ENCODE measurements around the gene ABR.
"Not testable (repeated sequence)": the region's sequence is repeated elsewhere in the genome, so short reads cannot be mapped to it uniquely, and the experiment has no call there.

ABR gene

DNA sequence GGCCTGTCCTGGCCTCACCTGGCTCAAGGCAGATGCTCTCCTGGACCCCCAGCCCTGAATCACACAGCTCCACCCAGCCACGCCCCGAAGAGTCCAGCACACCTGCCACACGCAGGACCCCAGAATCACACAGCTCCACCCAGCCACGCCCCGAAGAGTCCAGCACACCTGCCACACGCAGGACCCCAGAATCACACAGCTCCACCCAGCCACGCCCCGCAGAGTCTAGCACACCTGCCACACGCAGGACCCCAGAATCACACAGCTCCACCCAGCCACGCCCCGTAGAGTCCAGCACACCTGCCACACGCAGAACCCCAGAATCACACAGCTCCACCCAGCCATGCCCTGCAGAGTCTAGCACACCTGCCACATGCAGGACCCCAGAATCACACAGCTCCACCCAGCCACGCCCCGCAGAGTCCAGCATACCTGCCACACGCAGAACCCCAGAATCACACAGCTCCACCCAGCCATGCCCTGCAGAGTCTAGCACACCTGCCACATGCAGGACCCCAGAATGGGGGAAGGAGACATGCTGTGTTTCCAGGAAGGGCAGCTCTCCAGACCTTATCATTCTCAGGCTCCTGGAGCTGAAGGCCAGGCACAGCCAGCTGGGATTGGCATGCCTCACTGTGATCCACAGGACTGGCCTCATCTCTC lies 105.7 kb downstream of the ABR start:
- not testable (repeated sequence) for H3K4me3 ChIP-seq (ENCODE audit: low read length); H3K9ac ChIP-seq (ENCODE audit: low read length); H3K27me3 ChIP-seq (ENCODE audit: control insufficient read depth, insufficient read depth, low read length); H3K9me3 ChIP-seq (ENCODE audit: control insufficient read depth, low read length)
- H3K4me1 ChIP-seq (ENCODE audit: control insufficient read depth, insufficient read depth, low read length), result peaks cover 16% of the 10 kb centered on the region
- H3K36me3 ChIP-seq (ENCODE audit: control insufficient read depth, insufficient read depth, low read length), result peaks cover 19% of the 10 kb centered on the region

GRCh38 chr17:1073241-1073962 lies 106.4 kb downstream of the ABR start:
- Histone ChIP-seq H3K27me3 (ENCODE audit: control insufficient read depth, insufficient read depth, low read length) (no peaks in the 10 kb centered on the region), H3K9ac (ENCODE audit: low read length) (no peak overlapping the region), H3K36me3 (ENCODE audit: control insufficient read depth, insufficient read depth, low read length) (peaks cover 24% of the 10 kb centered on the region), H3K4me3 (ENCODE audit: low read length) (no peak overlapping the region), H3K4me1 (ENCODE audit: control insufficient read depth, insufficient read depth, low read length) (peaks cover 16% of the 10 kb centered on the region), H3K9me3 (ENCODE audit: control insufficient read depth, low read length) (no peaks in the 10 kb centered on the region)

DNA sequence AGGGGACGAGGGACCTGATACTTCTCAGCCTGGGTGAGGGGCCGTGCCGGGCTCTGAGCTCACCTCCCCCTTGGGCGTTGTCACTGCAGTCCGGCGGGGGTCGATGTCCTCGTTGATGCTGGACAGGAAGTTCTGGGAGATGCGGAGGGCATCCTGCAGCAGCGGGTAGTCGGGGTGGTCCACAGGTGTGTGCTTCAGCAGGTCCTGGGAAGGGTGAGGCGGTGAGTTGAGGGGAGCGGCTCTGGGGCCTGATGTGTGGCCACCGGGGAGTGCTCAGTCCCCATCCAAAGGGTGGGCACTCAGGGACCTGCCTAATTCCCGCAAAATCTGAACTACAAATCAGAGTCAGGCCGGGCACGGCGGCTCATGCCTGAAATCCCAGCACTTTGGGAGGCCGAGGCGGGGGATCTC lies 107.2 kb downstream of the ABR start:
- Histone ChIP-seq H3K9me3 (ENCODE audit: control insufficient read depth, low read length) (no peaks in the 10 kb centered on the region), H3K27me3 (ENCODE audit: control insufficient read depth, insufficient read depth, low read length) (no peaks in the 10 kb centered on the region), H3K36me3 (ENCODE audit: control insufficient read depth, insufficient read depth, low read length) (peaks cover 23% of the 10 kb centered on the region), H3K9ac (ENCODE audit: low read length) (no peak overlapping the region), H3K4me3 (ENCODE audit: low read length) (no peak overlapping the region), H3K4me1 (ENCODE audit: control insufficient read depth, insufficient read depth, low read length) (peaks cover 17% of the 10 kb centered on the region)

- Histone ChIP-seq H3K4me1 (ENCODE audit: control insufficient read depth, insufficient read depth, low read length) (peaks cover 25% of the 10 kb centered on the region), H3K36me3 (ENCODE audit: control insufficient read depth, insufficient read depth, low read length) (peaks cover 26% of the 10 kb centered on the region), H3K27me3 (ENCODE audit: control insufficient read depth, insufficient read depth, low read length) (no peaks in the 10 kb centered on the region), H3K9me3 (ENCODE audit: control insufficient read depth, low read length) (no peaks in the 10 kb centered on the region), H3K4me3 (ENCODE audit: low read length) (no peak overlapping the region), H3K9ac (ENCODE audit: low read length) (no peak overlapping the region)
Observed at GRCh38 chr17:1071103-1071825, 108.5 kb downstream of the ABR start.

DNA sequence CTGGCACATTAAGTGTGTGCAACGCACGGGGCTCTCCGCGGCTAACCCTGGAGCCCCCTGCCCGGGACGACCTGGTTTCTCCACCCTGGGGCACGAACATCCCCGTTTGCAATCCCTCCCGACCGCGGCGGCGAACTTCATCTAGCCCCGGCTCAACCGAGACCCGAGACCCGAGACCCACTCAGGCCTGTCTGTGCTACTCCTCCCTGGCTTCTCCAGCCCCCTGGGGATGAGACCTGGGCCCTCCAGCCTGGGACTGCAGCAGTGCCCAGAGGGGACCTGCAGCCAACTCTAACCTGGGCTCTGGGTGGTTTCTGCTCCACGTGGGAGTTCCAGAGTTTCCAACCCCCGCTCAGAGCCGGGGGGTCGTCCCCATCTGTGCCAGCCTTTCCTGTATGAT lies 109.4 kb downstream of the ABR start:
- Histone ChIP-seq H3K4me1 (ENCODE audit: control insufficient read depth, insufficient read depth, low read length) (peaks cover 25% of the 10 kb centered on the region), H3K36me3 (ENCODE audit: control insufficient read depth, insufficient read depth, low read length) (peaks cover 26% of the 10 kb centered on the region), H3K9me3 (ENCODE audit: control insufficient read depth, low read length) (no peaks in the 10 kb centered on the region), H3K27me3 (ENCODE audit: control insufficient read depth, insufficient read depth, low read length) (no peaks in the 10 kb centered on the region), H3K9ac (ENCODE audit: low read length) (no peak overlapping the region), H3K4me3 (ENCODE audit: low read length) (no peak overlapping the region)

DNA sequence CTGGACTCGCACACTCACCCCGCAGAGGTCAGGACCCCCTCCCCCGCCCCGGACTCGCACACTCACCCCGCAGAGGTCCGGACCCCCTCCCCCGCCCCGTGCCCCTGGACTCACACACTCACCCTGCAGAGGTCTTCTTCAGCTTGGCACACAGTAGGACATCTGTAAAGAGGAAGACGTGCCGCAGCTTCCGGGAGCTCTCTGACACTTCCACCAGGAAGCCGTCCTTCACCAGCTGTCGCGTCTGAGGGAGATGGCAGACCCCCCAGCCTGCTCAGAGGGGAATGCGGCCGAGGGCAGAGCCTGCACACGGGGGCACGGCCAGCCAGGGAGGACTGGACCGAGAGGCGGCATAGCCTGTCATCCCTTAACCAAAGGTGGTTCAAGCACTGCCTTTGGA lies 109.9 kb downstream of the ABR start:
- Histone ChIP-seq H3K27me3 (ENCODE audit: control insufficient read depth, insufficient read depth, low read length) (no peaks in the 10 kb centered on the region), H3K4me1 (ENCODE audit: control insufficient read depth, insufficient read depth, low read length) (peaks cover 19% of the 10 kb centered on the region), H3K4me3 (ENCODE audit: low read length) (no peak overlapping the region), H3K9ac (ENCODE audit: low read length) (no peak overlapping the region), H3K36me3 (ENCODE audit: control insufficient read depth, insufficient read depth, low read length) (peaks cover 26% of the 10 kb centered on the region), H3K9me3 (ENCODE audit: control insufficient read depth, low read length) (no peaks in the 10 kb centered on the region)

GRCh38 chr17:1068356-1068755 lies 111.4 kb downstream of the ABR start:
- no peaks in the 10 kb centered on the region for H3K9me3 ChIP-seq (ENCODE audit: control insufficient read depth, low read length)
- peaks cover 9% of the 10 kb centered on the region for H3K4me1 ChIP-seq (ENCODE audit: control insufficient read depth, insufficient read depth, low read length)
- no peaks in the 10 kb centered on the region for H3K27me3 ChIP-seq (ENCODE audit: control insufficient read depth, insufficient read depth, low read length)
- no peak overlapping the region for H3K4me3 ChIP-seq (ENCODE audit: low read length)
- peaks cover 26% of the 10 kb centered on the region for H3K36me3 ChIP-seq (ENCODE audit: control insufficient read depth, insufficient read depth, low read length)
- no peak overlapping the region for H3K9ac ChIP-seq (ENCODE audit: low read length)

DNA sequence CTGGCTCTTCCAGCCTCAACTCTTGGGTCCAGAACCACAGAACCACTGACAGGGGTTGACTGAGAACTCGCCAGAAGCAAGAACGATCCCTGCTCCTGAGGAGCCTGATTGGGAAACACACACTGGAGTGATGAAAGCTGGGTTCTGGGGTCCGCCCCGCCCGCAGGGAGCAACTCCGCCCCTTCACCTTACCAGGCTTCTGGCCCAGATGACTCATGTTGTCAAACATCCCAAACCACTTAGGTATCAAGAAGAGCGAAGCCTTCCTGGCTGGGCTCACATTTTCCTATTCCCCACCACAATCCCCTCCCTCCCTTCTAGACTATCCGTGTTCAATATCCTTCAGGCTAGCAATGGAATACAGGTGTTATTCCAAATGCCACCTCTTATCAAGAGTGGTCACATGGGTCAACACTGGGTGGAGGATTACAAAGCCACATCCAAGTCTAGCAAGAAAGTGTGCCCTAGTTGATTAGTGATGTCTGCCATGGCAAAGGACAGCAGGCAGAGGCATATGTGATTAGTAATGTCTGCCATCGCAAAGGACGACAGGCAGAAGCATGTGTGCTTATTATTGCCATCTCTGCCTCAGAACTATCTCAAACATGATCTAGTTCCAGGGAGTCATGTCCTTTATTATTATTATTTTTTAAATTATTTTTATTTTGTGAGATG lies 112.4 kb downstream of the ABR start:
- Histone ChIP-seq H3K9ac (ENCODE audit: low read length) (no peak overlapping the region), H3K4me3 (ENCODE audit: low read length) (no peak overlapping the region), H3K9me3 (ENCODE audit: control insufficient read depth, low read length) (no peaks in the 10 kb centered on the region), H3K4me1 (ENCODE audit: control insufficient read depth, insufficient read depth, low read length) (peaks cover 9% of the 10 kb centered on the region), H3K36me3 (ENCODE audit: control insufficient read depth, insufficient read depth, low read length) (peaks cover 29% of the 10 kb centered on the region), H3K27me3 (ENCODE audit: control insufficient read depth, insufficient read depth, low read length) (no peaks in the 10 kb centered on the region)

GRCh38 chr17:1065416-1065815 lies 114.4 kb downstream of the ABR start:
- H3K27me3 ChIP-seq (ENCODE audit: control insufficient read depth, insufficient read depth, low read length); H3K9ac ChIP-seq (ENCODE audit: low read length); H3K9me3 ChIP-seq (ENCODE audit: control insufficient read depth, low read length); H3K4me3 ChIP-seq (ENCODE audit: low read length): not testable (repeated sequence)
- Histone ChIP-seq H3K4me1 (ENCODE audit: control insufficient read depth, insufficient read depth, low read length) (peaks cover 18% of the 10 kb centered on the region), H3K36me3 (ENCODE audit: control insufficient read depth, insufficient read depth, low read length) (peaks cover 29% of the 10 kb centered on the region)

DNA sequence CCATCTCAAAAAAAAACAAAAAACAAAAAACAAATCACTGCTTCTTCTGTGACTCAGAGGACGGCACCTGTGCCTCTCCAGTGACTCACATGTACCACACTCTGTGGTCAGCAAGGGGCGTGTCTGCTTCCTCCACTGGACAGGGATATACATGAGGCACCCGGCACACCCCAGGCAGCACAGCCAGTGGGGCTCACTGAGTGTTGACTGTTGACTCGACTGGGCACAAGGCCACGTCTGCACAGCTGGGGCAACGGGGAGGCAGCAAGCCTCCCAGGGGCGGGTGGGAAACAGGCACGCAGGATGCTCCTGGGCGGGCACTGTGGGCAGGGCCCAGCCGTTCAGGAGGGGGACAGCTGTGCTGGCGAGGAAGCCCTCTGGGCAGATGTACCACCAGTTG lies 118.8 kb downstream of the ABR start:
- peaks cover 9% of the 10 kb centered on the region for H3K4me1 ChIP-seq (ENCODE audit: control insufficient read depth, insufficient read depth, low read length)
- H3K9me3 ChIP-seq (ENCODE audit: control insufficient read depth, low read length), result no peaks in the 10 kb centered on the region
- H3K27me3 ChIP-seq (ENCODE audit: control insufficient read depth, insufficient read depth, low read length), result no peaks in the 10 kb centered on the region
- no peak overlapping the region for H3K9ac ChIP-seq (ENCODE audit: low read length)
- no peak overlapping the region for H3K4me3 ChIP-seq (ENCODE audit: low read length)
- H3K36me3 ChIP-seq (ENCODE audit: control insufficient read depth, insufficient read depth, low read length), result peaks cover 9% of the 10 kb centered on the region

GRCh38 chr17:1059131-1059795 lies 120.5 kb downstream of the ABR start:
- Histone ChIP-seq H3K27me3 (ENCODE audit: control insufficient read depth, insufficient read depth, low read length) (no peaks in the 10 kb centered on the region), H3K36me3 (ENCODE audit: control insufficient read depth, insufficient read depth, low read length) (peaks cover 9% of the 10 kb centered on the region), H3K4me1 (ENCODE audit: control insufficient read depth, insufficient read depth, low read length) (peaks cover 9% of the 10 kb centered on the region), H3K9me3 (ENCODE audit: control insufficient read depth, low read length) (no peaks in the 10 kb centered on the region), H3K9ac (ENCODE audit: low read length) (no peak overlapping the region), H3K4me3 (ENCODE audit: low read length) (no peak overlapping the region)
